Type B pancreatic cell (in vitro differentiated cells): ENCODE measurements around the gene SEC14L6. TPM values are rescaled to one million over a fixed set of nuclear protein-coding genes. Genes with fewer than 3 reads are reported as not detected.

Experiments used
- DNase-seq: peaks from one replicate; pipeline ENCODE4 v3.0.0; 2021; ENCODE audit warnings: mixed read lengths; ENCODE audit not compliant: unreplicated experiment; ENCODE audit errors: extremely low spot score
- H3K27ac Mint-ChIP-seq: 2 replicates; pipeline ENCODE4 v1.8.0; 2021; ENCODE audit warnings: mild to moderate bottlenecking, mixed read lengths
- H3K27me3 Mint-ChIP-seq: 2 replicates; pipeline ENCODE4 v1.8.0; 2021; ENCODE audit warnings: mixed read lengths
- H3K36me3 Mint-ChIP-seq: 2 replicates; pipeline ENCODE4 v1.8.0; 2021; ENCODE audit warnings: mixed read lengths
- H3K4me1 Mint-ChIP-seq: one replicate; pipeline ENCODE4 v1.8.0; 2021; ENCODE audit warnings: mixed read lengths; ENCODE audit not compliant: unreplicated experiment
- H3K4me3 Mint-ChIP-seq: 2 replicates; pipeline ENCODE4 v1.8.0; 2021; ENCODE audit warnings: mild to moderate bottlenecking, mixed read lengths
- H3K9me3 Mint-ChIP-seq: 2 replicates; pipeline ENCODE4 v1.8.0; 2021; ENCODE audit warnings: mixed read lengths
- total RNA-seq: library from RNA; stranded (reverse); gene quantifications from 2 replicates; pipeline ENCODE4 v1.2.1, GENCODE V29; 2021; ENCODE audit warnings: low replicate concordance
- TF ChIP-seq, protein P1 (sequence below): fragments of 200-600 bp; sonication (generic); conservative IDR thresholded peaks from 2 replicates; pipeline ENCODE4 v1.5.0; 2021; ENCODE audit warnings: antibody characterized with exemption, mild to moderate bottlenecking

Gene SEC14L6
- total RNA-seq, 1 donor from 2014 or later = 1.5 TPM

DNA sequence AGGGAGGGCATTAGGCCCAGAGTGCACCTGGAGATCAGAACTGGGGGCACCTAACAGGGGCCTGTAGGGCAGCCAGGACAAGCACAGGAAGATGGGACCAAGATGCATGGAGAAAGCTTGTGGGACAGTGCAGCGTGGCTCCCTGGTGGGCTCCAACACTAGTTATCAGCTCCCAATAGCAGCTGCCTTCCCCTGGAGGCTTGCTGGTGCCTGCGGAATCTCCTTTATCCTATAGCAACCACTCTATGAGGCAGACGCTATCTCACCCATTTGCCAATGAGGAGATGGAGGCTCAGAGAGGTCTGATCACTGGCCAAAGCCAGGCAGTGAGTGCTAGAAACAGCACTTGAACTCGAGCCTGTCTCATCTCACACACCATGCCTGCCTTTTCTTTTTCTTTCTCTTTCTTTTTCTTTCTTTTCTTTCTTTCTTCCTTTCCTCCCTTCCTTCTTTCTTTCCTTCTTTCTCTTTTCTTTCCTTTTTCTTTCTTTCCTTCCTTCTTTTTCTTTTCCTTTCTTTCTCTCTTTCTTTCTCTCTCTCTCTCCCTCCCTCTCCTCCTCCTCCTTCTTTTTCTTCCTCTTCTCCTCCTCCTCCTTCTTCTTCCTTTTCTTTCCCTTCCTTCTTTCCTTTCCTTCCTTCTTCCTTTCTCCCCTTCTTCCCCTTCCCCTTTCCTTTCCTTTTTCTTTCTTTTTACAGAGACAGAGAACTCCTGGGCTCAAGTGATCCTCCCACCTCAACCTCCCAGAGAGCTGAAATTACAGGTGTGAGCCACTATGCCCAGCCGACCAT is 25.0 kb downstream of the SEC14L6 start:
- no peak overlapping the region for H3K4me3 Mint-ChIP-seq
- H3K27ac Mint-ChIP-seq = no peak overlapping the region
- DNase-seq = no peak
- no peaks in the 10 kb centered on the region for H3K36me3 Mint-ChIP-seq
- no peaks in the 10 kb centered on the region for H3K4me1 Mint-ChIP-seq
- no peaks in the 10 kb centered on the region for H3K9me3 Mint-ChIP-seq
- H3K27me3 Mint-ChIP-seq = peaks cover 4% of the 10 kb centered on the region
- TF ChIP-seq, protein P1, sequence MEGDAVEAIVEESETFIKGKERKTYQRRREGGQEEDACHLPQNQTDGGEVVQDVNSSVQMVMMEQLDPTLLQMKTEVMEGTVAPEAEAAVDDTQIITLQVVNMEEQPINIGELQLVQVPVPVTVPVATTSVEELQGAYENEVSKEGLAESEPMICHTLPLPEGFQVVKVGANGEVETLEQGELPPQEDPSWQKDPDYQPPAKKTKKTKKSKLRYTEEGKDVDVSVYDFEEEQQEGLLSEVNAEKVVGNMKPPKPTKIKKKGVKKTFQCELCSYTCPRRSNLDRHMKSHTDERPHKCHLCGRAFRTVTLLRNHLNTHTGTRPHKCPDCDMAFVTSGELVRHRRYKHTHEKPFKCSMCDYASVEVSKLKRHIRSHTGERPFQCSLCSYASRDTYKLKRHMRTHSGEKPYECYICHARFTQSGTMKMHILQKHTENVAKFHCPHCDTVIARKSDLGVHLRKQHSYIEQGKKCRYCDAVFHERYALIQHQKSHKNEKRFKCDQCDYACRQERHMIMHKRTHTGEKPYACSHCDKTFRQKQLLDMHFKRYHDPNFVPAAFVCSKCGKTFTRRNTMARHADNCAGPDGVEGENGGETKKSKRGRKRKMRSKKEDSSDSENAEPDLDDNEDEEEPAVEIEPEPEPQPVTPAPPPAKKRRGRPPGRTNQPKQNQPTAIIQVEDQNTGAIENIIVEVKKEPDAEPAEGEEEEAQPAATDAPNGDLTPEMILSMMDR = no peak

DNA sequence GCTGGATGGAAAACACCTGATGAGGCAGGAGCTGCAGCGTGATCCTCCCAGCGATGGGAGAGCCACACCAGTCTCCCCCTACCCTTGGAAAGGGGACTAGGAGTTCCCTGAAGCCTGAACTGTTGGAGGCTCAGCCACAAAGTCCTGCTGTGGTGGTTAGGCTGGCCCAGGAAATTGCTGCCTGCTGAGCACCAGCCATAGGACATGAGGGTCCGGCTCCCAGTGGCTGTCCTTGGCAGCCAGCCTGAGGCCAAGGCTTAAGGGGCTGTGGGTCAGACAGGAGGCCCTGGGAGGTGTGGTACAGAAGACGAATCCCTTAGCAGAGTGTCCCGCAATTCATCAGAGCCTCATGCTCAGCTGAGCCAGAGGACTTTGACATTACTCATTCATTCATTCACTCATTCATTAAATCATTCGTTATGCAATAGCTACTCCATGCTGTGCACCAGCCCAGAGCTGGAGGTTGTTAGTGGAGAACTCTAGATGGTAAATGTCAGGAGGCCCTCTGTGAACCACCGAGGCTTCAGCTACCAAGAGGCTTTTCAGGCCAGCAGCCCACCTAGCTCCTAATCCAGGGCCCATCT is 26.6 kb downstream of the SEC14L6 start:
- H3K36me3 Mint-ChIP-seq = no peaks in the 10 kb centered on the region
- no peak overlapping the region for H3K4me3 Mint-ChIP-seq
- DNase-seq = no peak
- H3K27me3 Mint-ChIP-seq = peaks cover 10% of the 10 kb centered on the region
- TF ChIP-seq, protein P1 = no peak
- H3K4me1 Mint-ChIP-seq = no peaks in the 10 kb centered on the region
- H3K27ac Mint-ChIP-seq = no peak overlapping the region
- H3K9me3 Mint-ChIP-seq = no peaks in the 10 kb centered on the region

DNA sequence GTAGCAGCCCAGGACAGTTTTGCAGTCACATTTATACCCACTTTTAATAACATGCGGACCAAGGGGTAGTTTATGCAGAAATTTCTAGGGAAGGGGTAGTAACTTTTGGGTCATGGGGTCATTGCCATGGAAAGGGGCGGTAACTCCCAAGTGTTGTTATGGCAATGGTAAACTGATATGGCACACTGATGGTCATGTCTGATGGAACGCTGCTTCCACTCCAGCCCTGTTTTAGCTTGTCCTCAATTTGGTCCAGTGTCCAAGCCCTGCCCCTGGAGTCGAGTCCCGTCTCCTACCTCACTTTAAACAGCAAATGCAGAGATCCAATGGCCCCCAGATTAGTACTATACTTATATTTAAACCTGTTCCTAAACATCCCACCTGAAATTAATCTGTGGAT is 29.8 kb downstream of the SEC14L6 start:
- DNase-seq = no peak
- Mint-ChIP-seq H3K4me1 (no peaks in the 10 kb centered on the region), H3K9me3 (no peaks in the 10 kb centered on the region), H3K27me3 (peaks cover 10% of the 10 kb centered on the region), H3K27ac (no peak overlapping the region), H3K4me3 (no peak overlapping the region), H3K36me3 (no peaks in the 10 kb centered on the region)
- TF ChIP-seq, protein P1 = no peak

DNA sequence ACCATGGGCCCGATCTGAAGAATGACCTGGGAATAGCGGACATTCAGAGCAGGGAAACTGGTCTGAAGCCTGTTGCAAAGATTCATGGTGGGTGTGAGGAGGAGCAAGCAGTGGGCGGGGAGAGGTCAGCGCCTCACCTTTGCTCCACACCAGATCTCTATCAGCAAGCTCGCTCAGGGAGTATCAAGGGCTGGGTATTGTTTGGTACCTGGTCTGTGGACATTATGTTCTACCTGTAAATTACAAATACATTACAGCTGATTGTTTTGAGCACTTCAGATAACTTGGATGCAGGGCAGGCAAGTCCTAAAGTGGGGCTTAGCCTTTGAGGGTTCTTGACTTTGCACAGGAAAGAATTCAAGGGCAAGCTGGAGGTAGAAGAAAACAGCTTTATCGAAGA is 30.3 kb downstream of the SEC14L6 start:
- no peak overlapping the region for H3K4me3 Mint-ChIP-seq
- peaks cover 10% of the 10 kb centered on the region for H3K27me3 Mint-ChIP-seq
- no peaks in the 10 kb centered on the region for H3K9me3 Mint-ChIP-seq
- TF ChIP-seq, protein P1 = no peak
- no peak overlapping the region for H3K27ac Mint-ChIP-seq
- DNase-seq = no peak
- H3K4me1 Mint-ChIP-seq = no peaks in the 10 kb centered on the region
- H3K36me3 Mint-ChIP-seq = no peaks in the 10 kb centered on the region

DNA sequence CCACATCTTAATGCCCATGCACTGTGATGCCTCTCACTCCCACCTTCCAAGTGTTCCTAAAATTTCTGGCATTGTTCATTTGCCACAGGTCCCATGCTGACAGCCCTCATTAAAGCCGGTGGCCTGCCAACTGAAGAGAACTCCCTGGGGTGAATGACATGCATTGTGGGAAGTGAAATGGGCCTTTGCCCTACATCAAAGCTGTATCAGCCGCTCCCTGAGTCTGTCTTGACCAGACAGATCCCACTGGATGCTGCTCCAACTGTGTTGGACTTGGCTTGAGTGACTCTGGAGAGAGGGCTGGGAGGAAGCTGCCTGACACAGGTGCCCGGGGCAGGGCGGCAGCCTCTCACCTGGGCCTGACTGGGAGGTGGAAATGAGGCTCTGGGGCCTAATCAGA is 32.3 kb downstream of the SEC14L6 start:
- no peaks in the 10 kb centered on the region for H3K9me3 Mint-ChIP-seq
- H3K4me3 Mint-ChIP-seq = no peak overlapping the region
- peaks cover 6% of the 10 kb centered on the region for H3K27me3 Mint-ChIP-seq
- TF ChIP-seq, protein P1 = no peak
- H3K27ac Mint-ChIP-seq = no peak overlapping the region
- no peaks in the 10 kb centered on the region for H3K4me1 Mint-ChIP-seq
- DNase-seq = no peak
- H3K36me3 Mint-ChIP-seq = no peaks in the 10 kb centered on the region
